Endothelial cell (in vitro differentiated cells): ENCODE data around the gene C1orf35. TPM values are rescaled to one million over a fixed set of nuclear protein-coding genes. Genes with fewer than 3 reads are reported as not detected.
A peak's percentile ranks its signal among the peaks of the same experiment; 100 is the strongest.

ENCODE experiments used
- DNase-seq: peaks from one replicate; pipeline ENCODE4 v3.0.0; 2021; ENCODE audit warnings: low spot score
- H3K27ac Mint-ChIP-seq: one replicate; pipeline ENCODE4 v1.8.0; 2021; ENCODE audit warnings: mixed read lengths, inconsistent platforms; ENCODE audit not compliant: unreplicated experiment
- H3K27me3 Mint-ChIP-seq: one replicate; pipeline ENCODE4 v1.8.0; 2021; ENCODE audit warnings: mild to moderate bottlenecking, moderate library complexity, mixed read lengths, inconsistent platforms; ENCODE audit not compliant: unreplicated experiment
- H3K36me3 Mint-ChIP-seq: one replicate; pipeline ENCODE4 v1.8.0; 2021; ENCODE audit warnings: mild to moderate bottlenecking, low read depth, mixed read lengths, inconsistent platforms; ENCODE audit not compliant: unreplicated experiment
- H3K4me1 Mint-ChIP-seq: one replicate; pipeline ENCODE4 v1.8.0; 2021; ENCODE audit warnings: mild to moderate bottlenecking, mixed read lengths, inconsistent platforms; ENCODE audit not compliant: unreplicated experiment
- H3K4me3 Mint-ChIP-seq: one replicate; pipeline ENCODE4 v1.8.0; 2021; ENCODE audit warnings: mild to moderate bottlenecking, mixed read lengths, inconsistent platforms; ENCODE audit not compliant: unreplicated experiment
- H3K9me3 Mint-ChIP-seq: one replicate; pipeline ENCODE4 v1.8.0; 2021; ENCODE audit warnings: mixed read lengths, inconsistent platforms; ENCODE audit not compliant: unreplicated experiment
- total RNA-seq: library from RNA; stranded (reverse); fragmentation: NEBNext Ultra II Directional; extraction: Animal tissue kit (Norgen Biotek cat#: 25700); gene quantifications from one replicate; pipeline ENCODE4 v1.2.1, GENCODE V29; 2021; ENCODE audit not compliant: unreplicated experiment
- TF ChIP-seq, protein P1 (sequence below): fragments of 200-600 bp; sonication (generic); IDR thresholded peaks from one replicate; pipeline ENCODE4 v1.5.0; 2021; ENCODE audit warnings: antibody characterized with exemption; ENCODE audit not compliant: unreplicated experiment

Gene C1orf35
- total RNA-seq, 1 donor from 2014 or later, result 23.2 TPM

DNA sequence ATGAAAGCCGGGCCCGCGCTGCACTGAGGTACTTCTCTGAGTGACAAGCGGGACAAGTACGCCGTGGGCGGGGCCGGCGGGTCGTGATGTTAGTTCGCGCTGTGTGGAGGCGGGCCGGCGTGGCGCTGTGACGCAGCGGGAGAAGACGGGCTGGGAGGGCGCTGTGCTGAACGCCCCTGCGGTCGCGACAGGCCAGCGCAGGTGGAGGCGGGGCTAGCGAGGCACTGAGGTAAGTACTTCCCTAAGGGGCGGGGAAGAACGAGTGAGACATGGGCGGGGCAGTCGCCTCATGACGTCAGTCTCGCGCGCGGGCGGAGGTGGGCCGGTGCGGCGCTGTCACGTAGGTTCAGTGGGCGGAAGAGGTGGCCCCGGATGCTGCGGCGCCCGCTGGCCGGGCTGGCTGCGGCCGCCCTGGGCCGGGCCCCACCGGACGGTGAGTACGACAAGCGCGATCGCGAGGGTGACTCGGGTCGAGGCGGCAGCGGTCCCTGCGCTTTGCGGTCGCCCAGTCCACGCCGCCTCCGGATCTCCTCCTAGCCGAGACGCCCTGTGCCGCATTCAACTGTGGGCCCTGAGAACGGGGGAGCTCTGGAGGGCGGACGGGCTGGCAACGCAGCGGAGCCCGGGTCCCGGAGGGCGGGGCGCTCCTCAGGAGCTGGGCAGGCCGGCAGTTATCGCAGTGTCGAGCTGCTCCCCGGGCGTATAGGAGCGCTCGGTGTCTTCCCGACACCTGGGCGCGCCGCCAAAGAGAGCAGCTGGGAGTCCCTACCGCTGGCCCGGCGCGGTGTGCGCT, 37.0 kb upstream of the C1orf35 start, which contains the start of gene GUK1:
Gene GUK1, plus strand, starts transcription at position 349 of the 793 bp plus-strand sequence. Its CDS starts 24 bp downstream, at position 373.
- peaks cover 25% of the 10 kb centered on the region for H3K4me1 Mint-ChIP-seq
- peaks cover 8% of the 10 kb centered on the region for H3K36me3 Mint-ChIP-seq
- peak; percentile 99 for DNase-seq
- H3K27ac Mint-ChIP-seq, result peak within 1 kb of the TSS; percentile 94
- H3K27me3 Mint-ChIP-seq, result peaks cover 11% of the 10 kb centered on the region
- H3K4me3 Mint-ChIP-seq, result peak within 1 kb of the TSS; percentile 94
- H3K9me3 Mint-ChIP-seq, result no peaks in the 10 kb centered on the region
- TF ChIP-seq, protein P1, sequence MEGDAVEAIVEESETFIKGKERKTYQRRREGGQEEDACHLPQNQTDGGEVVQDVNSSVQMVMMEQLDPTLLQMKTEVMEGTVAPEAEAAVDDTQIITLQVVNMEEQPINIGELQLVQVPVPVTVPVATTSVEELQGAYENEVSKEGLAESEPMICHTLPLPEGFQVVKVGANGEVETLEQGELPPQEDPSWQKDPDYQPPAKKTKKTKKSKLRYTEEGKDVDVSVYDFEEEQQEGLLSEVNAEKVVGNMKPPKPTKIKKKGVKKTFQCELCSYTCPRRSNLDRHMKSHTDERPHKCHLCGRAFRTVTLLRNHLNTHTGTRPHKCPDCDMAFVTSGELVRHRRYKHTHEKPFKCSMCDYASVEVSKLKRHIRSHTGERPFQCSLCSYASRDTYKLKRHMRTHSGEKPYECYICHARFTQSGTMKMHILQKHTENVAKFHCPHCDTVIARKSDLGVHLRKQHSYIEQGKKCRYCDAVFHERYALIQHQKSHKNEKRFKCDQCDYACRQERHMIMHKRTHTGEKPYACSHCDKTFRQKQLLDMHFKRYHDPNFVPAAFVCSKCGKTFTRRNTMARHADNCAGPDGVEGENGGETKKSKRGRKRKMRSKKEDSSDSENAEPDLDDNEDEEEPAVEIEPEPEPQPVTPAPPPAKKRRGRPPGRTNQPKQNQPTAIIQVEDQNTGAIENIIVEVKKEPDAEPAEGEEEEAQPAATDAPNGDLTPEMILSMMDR, result no peak

DNA sequence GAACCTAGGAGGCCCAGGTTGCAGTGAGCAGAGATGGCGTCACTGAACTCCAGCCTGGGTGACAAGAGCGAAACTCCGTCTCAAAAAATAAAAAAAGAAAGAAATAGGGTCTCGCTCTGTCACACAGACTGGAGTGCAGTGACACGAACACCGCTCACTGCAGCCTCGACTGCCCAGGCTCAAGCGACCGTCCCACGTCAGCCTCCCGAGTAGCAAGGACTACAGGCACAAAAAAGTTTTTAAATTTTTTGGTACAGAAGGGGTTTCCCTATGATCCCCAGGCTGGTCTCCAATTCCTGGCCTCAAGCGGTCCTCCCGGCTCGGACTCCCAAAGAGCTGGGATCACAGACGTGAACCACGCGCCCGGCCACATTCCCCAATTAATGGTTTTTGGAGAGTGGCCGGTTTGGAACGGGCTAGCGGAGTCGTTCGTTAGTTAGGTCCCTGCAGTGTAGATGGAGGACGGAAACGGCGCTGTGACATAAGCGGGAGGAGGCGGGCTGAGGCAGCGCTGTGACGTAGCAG, 36.3 kb upstream of the C1orf35 start:
- peaks cover 11% of the 10 kb centered on the region for H3K27me3 Mint-ChIP-seq
- H3K36me3 Mint-ChIP-seq, result peaks cover 8% of the 10 kb centered on the region
- DNase-seq, result no peak
- TF ChIP-seq, protein P1, result no peak
- H3K9me3 Mint-ChIP-seq, result no peaks in the 10 kb centered on the region
- H3K4me3 Mint-ChIP-seq, result peak overlapping the region; percentile 94
- H3K4me1 Mint-ChIP-seq, result peaks cover 25% of the 10 kb centered on the region
- peak overlapping the region; percentile 94 for H3K27ac Mint-ChIP-seq

DNA sequence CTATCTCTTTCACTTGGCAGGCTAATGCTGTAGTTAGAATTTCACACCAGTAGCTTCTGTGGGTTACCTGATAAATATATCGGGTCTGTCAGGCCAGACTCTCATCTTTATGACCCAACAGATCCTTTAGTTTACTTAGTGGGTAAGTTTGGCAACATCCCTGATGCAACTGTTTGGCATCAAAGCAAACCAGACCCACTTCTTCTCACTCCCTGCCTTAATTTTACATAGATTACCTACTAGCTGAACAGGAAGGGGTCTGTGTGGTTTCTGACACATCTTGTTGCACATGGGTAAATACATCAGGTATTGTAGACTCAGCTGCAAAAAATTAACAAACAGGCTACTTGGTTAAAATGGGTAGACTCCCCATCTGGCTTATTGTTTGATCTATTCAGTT, 33.8 kb upstream of the C1orf35 start:
- H3K36me3 Mint-ChIP-seq, result no peaks in the 10 kb centered on the region

DNA sequence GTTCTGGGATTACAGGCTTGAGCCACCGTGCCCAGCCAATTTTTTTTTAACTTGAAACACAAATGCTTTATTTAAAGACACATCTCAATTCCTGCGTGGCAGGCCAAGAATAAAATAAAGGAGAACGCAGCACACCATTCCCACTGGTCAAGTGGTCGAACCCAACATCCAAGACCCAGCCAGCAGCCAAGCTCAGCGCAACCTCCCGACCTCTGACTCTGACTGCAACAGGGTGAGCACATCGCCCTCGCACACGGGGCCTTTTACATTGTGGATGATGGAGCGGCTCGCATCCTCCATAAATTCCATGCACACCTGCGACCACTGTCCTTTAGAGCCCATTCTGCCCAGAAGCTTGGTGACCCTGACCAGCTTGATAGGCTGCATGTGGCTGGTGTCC, 31.5 kb upstream of the C1orf35 start:
- H3K27ac Mint-ChIP-seq, result no peak overlapping the region
- H3K27me3 Mint-ChIP-seq, result peaks cover under 1% of the 10 kb centered on the region
- no peak for DNase-seq
- H3K9me3 Mint-ChIP-seq, result no peaks in the 10 kb centered on the region
- no peaks in the 10 kb centered on the region for H3K36me3 Mint-ChIP-seq
- no peak overlapping the region for H3K4me3 Mint-ChIP-seq
- TF ChIP-seq, protein P1, result no peak
- H3K4me1 Mint-ChIP-seq, result peaks cover 1% of the 10 kb centered on the region

More for the DNA sequence above, 33.8 kb upstream of the C1orf35 start:
- Mint-ChIP-seq H3K4me1 (peaks cover 9% of the 10 kb centered on the region), H3K27ac (no peak overlapping the region), H3K4me3 (no peak overlapping the region), H3K9me3 (no peaks in the 10 kb centered on the region), H3K27me3 (peaks cover 6% of the 10 kb centered on the region)
- TF ChIP-seq, protein P1, result no peak
- no peak for DNase-seq

DNA sequence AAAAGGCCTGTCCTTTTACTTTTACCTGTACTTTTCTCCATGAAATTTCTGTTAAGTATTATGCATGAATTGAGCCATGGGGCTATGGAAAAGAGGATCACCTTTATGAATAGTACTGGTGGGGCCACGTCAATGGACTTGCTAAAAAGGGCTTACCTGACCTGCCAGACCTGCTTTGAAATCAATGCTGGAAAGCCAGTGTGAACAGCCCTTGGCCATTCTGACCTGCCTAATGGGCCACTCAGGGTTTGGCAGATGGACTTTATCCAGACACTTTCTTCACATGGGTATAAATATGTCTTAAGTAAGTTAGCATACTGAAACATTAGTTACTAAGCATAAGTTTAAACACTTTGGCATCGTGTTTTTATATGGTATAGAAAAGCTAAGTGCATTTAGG, 28.6 kb upstream of the C1orf35 start:
- Mint-ChIP-seq H3K36me3 (no peaks in the 10 kb centered on the region), H3K4me3 (no peak overlapping the region), H3K27ac (no peak overlapping the region)

More for the DNA sequence above, 28.6 kb upstream of the C1orf35 start:
- H3K27me3 Mint-ChIP-seq, result peaks cover 1% of the 10 kb centered on the region
- H3K4me1 Mint-ChIP-seq, result no peaks in the 10 kb centered on the region
- H3K9me3 Mint-ChIP-seq, result no peaks in the 10 kb centered on the region
- TF ChIP-seq, protein P1, result no peak
- DNase-seq, result no peak
